UCSD-AML1 (cell line): ENCODE measurements around the gene DOCK3.
A peak's percentile ranks its signal among the peaks of the same experiment; 100 is the strongest.
"Not testable (repeated sequence)": the region's sequence is repeated elsewhere in the genome, so short reads cannot be mapped to it uniquely, and the experiment has no call there.

Experiments used
- DNase-seq: peaks from one replicate; lab custom pipeline; 2025; ENCODE audit not compliant: unreplicated experiment; lab: John Stamatoyannopoulos, UW

DOCK3 gene

DNA sequence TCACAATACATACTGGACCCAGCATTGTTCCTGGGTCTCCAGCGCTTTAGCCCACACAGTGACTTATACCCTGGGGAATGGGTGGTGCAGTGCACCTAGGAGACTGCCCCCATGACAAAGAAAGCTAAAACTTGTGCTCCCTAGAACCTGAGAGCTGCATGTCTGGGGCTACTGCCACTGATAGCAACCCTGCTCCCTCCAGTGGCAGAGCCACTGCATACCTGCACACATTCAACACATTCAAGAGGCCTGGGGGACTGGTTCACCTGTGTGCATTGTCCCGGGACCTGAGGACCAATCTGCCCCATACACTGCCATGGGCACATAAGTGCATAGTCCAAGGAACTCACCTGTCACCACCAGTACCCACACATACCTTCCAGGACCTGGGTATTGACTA, 407.6 kb downstream of the DOCK3 start:
- DNase-seq = no peak

DNA sequence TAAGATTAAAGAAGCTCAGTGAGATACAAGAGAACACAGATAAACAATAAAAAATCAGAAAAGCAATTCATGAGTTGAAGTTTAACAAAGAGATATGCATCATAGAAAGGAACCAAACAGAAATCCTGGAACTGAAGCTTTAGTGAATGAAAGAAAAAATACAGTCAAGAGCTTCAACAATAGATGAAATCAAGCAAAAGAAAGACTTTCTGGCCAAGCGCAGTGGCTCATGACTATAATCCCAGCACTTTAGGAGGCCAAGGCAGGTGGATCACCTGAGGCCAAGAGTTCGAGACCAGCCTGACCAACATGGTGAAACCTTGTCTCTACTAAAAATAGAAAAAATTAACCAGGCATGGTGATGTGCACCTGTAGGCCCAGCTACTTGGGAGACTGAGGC, 408.8 kb downstream of the DOCK3 start:
- DNase-seq = no peak

DNA sequence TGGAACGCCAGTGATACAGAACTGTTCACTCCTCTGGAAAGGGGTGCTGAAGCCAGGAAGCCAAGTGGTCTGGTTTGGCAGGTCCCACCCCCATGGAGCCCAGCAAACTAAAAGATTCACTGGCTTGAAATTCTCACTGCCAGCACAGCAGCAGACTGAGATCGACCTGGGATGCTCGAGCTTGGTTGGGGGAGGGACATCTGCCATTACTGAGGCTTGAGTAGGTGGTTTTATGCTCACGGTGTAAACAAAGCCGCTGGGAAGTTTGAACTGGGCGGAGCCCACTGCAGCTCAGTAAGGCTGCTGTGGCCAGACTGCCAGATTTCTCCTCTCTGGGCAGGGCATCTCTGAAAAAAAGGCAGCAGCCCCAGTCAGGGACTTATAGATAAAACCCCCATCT, 417.4 kb downstream of the DOCK3 start:
- DNase-seq = not testable (repeated sequence)

DNA sequence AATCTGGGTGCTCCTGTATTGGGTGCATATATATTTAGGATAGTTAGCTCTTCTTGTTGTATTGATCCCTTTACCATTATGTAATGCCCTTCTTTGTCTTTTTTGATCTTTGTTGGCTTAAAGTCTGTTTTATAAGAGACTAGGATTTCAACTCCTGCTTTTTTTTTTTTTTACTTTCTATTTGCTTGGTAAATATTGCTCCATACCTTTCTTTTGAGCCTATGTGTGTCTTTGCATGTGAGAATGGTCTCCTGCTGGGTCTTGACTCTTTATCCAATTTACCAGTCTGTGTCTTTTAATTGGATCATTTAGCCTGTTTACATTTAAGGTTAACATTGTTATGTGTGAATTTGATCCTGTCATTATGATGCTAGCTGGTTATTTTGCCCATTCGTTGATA, 420.1 kb downstream of the DOCK3 start:
- not testable (repeated sequence) for DNase-seq

DNA sequence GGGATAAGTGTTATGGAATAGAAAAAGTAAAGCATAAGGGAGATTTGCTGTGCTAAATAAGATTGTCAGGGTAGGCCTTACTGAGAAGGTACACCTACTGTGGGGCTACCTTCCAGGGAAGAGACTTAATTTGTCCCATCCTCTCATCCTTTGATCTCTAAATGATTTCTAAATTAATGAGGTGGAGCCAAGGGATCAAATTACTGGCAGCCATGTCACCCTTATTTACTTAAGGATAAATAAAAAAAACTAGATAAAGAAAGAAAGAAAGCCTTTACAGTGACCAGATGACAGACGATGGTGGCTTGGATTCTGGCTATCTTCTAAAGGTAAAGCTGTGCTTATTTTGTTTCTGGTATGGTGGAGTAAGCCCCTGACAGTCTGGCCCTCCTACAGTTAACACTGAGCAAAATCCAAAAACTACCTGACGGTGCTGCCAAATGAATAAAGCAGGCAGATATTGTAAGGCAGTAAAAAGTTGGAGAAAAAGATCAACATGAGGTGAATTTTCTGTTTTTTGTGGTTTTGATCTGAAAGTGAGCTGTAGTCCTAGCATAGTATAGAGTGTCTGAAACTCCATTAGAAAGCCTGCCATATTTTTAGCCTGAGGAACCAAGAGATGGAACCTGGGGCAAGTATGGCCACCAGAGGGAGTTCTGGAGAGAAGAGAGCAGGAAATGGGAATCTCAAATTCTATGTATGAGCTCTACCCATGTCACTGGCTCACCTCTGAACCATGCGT, 425.2 kb downstream of the DOCK3 start:
- DNase-seq = peak; percentile 19

DNA sequence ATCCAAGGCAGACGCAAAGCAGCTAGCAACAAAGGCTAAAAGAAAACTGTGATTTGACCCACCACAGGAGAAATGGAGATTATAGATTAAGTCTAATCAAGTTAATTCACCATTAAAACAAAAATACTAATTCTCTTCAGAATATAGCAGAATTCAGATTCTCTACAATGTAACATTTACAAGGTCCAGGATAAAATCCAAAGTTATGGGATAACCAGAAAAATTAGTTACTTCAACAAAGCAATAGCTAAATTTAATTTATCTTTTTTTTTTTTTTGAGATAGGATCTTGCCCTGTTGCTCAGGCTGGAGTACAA, 425.8 kb downstream of the DOCK3 start:
- DNase-seq = no peak

DNA sequence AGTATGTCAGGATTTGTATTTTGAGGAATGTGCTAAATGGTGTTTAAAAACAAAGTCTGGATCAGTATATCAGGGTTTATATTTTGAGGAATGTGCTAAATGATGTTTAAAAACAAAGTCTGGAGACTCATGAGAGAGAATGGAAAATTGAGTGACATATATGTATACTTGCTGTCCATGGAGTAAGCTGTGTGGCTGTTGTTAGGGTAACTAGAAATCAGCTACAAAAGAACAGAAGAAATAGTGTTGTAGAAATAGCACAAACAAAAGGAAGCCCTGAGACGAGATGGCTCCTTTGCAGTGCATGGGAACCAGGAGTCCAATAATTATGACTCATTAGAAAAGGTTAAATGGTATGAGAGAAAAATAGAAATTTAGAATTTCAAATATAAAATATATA, 427.7 kb downstream of the DOCK3 start:
- DNase-seq = no peak

DNA sequence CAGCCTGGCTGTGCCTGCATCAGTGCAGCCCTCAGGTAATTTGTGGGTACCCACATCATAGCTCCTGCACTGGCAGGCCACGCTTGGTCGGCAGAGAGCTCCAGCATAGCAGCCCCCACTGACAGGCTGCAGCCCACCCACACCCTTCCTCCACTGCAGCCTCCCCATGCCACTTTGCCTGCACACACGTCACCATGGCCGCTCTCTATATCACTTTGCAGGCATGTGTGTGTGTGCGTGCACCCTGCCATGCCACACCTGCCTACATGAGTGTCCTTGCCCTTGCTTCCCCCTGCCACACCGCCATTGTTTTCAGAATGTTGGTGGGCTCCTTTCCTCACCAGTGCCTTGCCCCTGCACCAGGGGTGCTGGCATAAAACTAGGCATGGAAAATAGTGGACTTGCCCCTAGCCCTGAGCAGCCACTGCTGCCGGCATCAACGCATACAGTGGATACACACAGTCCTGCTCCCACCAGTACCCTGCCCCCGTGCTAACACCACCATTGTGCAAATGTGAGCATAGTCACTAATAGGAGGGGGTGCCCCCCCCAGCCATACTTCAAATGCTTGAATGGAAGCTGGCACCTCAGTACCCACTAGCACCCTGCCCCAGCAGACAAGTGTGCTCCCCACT, 431.6 kb downstream of the DOCK3 start:
- DNase-seq = no peak

DNA sequence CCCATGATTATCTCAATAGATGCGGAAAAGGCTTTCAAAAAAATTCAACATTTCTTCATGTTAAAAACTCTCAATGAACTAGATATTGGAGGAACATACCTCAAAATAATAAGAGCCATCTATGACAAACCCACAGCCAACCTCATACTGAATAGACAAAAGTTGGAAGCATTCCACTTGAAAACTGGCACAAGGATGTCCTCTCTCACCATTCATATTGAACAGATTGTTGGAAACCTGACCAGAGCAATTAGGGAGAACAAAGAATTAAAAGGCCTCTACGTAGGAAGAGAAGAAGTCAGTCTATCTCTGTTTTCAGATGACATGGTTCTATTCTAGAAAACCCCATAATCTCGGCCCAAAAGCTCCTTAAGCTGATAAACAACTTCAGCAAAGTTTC, 435.9 kb downstream of the DOCK3 start:
- DNase-seq = no peak

DNA sequence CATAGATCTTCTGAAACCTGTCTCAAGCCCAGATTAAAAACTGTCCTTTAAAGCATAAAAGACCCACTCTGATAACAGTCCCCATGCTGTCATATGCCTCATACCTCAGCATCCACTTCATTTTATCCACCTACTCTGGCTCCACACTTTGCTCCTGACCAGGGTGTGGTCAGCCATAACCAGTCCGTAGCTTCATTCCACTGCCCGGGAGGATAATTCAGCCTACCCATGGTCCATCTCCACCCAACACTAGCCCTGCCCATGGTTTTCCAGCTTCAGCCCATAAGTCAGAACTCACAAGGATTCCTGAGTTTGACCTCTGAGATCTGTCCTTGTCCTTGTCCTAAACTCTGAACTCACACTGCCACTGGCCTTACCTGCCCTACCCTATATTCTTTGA, 448.2 kb downstream of the DOCK3 start:
- no peak for DNase-seq

DNA sequence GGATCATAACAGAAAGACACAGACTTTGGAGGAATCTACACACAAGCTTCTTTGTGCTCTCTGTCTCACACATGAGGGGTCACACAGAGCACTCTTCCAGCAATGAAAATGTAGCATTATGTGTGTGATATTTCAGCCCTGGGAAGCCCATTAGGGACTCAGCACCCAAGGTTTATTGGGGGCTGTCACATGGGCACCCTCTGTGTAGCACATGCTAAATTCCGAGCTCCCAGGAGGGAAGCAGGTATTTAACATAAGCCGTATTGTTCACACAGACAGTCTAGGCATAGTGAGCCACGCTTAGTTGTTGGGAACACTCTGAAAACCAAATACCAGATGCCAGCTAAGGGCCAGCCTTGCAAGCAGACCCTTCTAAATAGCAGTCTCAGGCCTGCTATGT, 448.8 kb downstream of the DOCK3 start:
- no peak for DNase-seq

DNA sequence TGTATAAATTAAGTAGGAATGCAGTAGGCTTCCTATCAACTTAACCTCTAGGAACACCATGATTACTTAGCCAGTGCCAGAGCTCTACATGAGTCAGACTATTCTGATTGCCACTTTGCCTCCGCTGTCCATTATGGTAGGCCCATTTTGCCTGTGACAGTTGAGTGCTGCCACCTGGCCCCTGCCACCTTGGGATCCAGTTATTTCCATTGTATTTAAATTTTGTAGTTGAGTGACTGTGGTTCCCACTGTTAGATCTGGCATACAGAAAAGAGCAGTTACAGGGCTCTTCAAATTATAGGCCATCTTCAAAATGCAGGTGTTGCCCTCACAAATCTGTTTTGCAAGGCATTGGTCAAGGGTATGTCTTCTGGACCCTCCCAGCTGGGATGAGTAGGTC, 456.9 kb downstream of the DOCK3 start:
- DNase-seq = not testable (repeated sequence)

DNA sequence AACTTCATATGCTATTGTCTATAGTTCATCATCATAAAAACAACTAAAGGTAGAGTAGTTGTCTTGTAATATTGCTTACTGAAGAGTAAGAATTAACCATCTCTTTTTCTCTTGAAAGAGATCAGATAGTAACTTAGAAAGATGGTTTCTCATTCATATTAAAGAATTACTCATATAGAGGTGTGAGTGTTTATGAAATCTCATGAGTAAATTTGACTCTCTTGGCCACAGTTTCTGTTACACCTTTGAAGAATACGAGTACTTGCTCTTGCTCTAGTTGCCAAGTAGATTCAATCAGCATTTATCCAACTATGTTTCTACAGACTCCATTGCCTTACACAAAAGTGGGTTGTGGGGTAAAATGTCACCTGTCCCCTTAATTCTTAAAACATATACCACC, 463.0 kb downstream of the DOCK3 start:
- DNase-seq = no peak

DNA sequence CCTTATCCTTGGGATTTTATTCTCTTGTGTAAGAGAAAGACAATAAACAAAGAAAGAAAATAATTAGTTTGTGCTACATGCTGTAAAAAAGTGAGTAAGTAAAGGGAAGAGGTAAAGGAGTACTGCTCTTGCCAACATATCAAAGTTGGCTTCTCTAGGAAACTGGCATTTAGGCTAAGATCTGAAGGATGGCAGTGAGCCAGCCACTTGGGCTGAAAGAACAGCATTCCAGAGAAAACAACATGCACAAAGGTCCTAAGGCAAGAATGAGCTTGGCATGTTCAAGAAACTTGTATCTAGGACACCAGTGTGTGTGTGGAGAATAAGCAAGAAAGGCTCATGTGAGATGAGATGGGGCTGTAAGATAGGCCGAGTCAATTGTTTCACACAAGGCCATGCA, 464.9 kb downstream of the DOCK3 start:
- DNase-seq = no peak

DNA sequence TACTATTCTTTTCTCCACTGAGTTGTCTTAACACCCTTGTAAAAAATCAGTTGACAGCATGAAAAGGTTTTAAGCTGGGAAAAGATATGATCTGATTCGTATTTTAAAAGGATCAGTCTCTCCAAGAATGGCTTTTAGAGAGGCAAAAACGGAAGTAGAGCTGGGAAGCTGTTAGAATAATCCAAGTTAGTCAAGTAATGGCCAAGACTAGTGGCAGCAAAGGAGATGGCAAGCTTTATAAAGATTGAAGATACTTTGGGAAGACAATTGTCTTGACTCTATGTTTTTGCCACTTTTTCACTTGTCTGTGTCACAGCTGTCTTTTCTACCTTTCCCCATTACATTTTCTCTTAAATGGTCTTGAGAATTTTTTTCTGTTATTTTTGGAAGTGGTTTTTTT, 466.8 kb downstream of the DOCK3 start:
- no peak for DNase-seq

DNA sequence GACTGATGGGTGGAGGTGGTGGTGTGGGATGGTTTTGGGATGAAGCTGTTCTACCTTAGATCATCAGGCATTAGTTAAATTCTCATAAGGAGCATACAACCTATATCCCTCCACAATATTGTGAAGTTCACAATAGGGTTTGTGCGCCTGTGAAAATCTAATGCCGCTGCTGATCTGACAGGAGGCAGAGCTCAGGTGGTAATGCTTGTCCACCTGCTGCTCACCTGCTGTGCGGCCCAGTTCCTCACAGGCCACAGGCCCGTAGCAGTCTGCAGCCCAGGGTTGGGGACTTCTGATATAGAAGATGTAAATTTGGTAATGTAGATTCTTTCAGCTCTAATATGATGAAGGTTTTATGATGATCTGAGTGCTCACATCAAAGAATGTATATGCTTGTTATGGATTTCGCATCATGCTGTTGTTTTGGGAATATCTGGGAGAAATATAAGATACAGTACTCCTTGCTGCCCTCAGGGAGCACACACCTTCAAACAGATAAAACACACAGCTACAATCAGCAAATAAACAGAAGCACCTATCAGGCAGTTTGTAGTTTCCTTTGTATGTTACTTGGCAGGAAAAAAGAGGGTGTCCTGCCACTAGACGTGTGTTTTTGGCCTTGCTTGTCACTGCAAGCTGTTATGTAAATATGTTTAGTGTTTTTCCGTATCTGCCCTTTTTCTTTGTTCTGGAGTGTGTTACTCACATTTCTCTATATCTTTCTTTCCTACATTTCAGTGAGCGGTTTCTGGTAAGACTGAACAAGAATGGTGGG, 471.3 kb downstream of the DOCK3 start:
- no peak for DNase-seq

DNA sequence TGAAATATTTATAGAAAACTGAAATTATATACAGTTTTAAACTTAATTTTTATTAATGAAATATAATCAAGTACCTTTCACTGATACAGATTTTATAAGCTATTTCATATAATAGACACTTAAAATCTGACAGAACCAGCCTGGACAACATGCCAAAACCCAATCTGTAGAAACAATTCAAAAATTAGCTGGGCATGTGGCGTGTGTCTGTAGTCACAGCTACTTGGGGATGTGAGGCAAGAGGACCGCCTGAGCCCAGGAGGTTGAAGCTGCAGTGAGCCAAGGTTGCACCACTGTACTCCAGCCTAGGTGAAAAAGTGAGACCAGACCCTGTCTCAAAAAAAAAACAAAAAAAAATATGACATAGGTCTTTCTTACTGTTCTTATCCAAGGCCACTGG, 472.1 kb downstream of the DOCK3 start:
- DNase-seq = no peak

DNA sequence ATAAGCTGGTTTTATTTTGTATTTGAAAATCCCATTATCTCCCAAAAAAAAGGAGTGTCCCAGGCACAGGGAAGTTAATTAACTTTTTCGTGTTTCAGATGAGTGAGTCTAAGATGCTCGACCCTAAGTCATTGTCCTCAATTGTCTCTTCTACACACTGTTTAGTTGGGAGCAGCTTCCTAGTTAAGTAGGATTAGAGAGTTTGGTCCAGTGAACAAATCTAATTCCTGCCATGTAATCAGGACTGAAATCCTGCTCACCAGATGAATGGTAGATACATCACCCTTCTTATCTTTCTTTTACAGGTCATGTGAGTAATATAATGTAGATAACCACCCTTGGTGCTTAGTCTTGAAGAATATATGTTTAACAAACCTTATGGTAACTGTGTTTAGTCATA, 481.4 kb downstream of the DOCK3 start:
- DNase-seq = no peak

DNA sequence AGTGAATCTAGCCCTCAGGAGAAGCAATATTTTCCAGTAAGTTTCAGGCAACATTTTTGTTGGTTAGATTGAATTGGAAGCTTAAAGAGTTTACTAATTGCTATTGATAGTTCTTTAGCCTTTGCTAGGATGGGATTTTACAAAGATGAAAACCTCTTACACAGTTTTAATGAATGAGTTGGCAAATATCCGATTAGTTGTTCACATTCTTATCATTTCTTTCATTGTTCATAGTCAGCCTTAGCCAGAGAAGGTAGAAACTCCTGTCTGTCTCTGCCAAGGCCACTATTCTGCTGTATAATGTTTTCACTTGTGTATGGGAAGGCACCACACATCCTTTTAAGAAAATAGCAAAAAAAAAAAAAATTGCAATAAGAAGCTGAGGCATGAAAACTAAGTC, 488.3 kb downstream of the DOCK3 start:
- DNase-seq = no peak

DNA sequence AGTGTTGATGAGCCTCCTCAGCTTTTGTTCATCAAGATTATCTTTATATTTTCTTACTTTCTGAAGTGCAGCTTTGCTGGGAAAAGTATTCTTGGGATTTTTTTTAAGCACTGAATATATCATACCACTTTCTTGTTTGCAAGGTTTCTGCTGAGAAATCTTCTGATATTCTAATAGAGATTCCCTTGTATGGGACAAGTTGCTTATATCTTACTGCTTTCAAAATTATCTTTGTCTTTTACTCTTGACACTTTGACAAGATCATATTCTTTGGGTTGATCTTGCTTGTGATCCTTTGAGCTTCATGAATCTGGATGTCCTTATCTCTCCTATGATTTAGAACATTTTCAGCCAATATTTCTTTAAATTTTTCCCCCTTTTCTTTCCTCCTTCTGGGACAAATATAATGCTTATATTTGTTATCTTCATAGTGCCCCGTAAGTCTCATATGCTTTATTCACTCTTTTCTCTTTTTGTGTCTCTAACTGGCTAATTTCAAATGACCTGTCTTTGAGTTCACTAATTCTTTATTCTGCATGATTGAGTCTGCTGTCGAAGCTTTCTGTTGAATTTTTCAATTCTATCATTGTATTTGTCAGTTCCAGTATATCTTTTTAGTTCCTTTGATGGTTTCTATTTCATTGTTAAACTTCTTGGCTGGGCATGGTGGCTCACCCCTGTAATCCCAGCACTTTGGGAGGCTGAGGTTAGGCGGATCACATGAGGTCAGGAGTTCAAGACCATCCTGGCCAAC, 499.0 kb downstream of the DOCK3 start:
- DNase-seq = no peak

DNA sequence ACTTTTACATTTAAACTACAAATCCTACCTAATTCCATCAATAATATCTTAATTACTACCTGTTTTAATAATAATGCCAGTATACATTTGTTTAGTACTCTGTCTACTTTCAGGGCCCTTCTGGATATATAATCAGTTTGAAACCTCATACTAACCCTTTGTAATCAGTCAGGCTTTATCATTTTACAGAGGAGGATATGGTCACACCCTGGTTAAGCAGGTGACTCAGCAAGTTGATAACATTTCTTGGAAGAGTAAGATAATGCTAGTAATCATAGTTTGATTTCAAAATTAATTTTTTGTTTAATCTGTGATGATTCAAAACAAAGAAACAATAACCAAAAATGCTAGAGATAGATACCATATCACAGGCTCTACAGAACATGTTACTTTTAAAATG, 502.2 kb downstream of the DOCK3 start:
- no peak for DNase-seq

DNA sequence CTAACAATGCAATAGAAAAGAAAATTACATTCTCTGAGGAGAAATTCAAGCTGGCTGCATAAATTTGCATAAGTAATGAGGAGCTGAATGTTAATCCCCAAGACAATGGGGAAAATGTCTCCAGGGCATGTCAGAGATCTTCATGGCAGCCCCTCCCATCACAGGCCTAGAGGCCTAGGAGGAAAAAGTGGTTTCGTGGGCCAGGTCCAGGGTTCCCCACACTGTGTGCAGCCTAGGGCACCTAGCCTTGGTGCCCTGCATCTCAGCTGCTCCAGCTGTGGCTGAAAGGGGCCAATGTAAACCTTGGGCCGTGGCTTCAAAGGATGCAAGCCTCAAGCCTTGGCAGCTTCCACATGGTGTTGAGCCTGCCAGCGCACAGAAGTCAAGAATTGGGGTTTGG, 511.7 kb downstream of the DOCK3 start:
- not testable (repeated sequence) for DNase-seq
